ENCODE data around the gene STAT1.

STAT1 gene

DNA sequence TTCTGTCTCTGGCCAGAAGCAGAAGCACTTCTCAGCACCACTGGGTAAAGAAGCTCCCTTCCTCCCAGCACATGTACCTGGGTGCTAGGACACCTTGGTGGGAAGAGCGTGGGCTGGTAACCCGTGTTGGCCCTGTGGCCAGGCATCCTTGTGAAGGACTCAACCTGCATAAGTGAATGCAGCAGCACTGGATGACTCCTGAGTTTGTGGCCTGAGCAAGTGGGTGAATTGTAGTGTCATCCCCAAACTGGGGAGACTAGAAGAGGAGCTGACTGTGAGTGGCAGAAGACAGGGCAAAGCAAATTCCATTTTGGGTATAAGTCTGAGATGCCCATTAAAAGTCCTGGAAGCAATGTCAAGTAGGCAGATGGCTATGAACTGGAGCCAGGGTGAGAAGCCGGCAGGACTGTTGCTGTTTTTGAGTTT, 63.4 kb downstream of the STAT1 start:
- no peak overlapping the region for H3K27ac ChIP-seq
- TF ChIP-seq Cebpa-rat (IDR thresholded peaks at IDR 0.05): no peak
- H3K4me3 ChIP-seq: no peak overlapping the region
- H3K9ac ChIP-seq: no peak overlapping the region
- H3K4me2 ChIP-seq: no peak overlapping the region
- no peaks in the 10 kb centered on the region for H3K27me3 ChIP-seq
- H3K36me3 ChIP-seq: no peaks in the 10 kb centered on the region
- 0 out of 2 replicates have a peak, but pooled peaks cover 3% of the 10 kb centered on the region for H3K9me3 ChIP-seq
- H4K20me1 ChIP-seq: no peaks in the 10 kb centered on the region
- H3K4me1 ChIP-seq: peaks cover 29% of the 10 kb centered on the region

DNA sequence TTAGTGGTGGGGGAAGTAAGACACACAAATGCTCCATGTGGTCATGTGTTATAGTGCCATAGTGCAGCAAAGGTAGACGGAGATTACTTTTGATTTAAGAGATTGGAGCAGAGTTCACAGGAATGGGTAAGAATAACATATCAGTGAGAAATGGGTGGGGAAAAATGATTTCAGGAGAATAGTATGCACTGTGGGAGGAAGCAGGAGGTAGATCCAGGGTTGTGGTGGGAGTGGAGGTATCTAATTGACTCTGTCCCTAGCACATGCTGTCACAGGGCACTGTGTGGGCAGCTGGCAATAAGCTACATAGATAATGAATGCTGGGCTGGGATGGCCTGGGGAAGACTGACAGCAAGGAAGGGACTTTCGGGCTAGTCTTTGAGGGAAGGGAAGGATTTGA, 65.3 kb downstream of the STAT1 start:
- no peak for TF ChIP-seq Cebpa-rat (IDR thresholded peaks at IDR 0.05)
- no peak overlapping the region for H3K4me3 ChIP-seq
- no peak overlapping the region for H3K9ac ChIP-seq
- H4K20me1 ChIP-seq: no peaks in the 10 kb centered on the region
- peaks cover 29% of the 10 kb centered on the region for H3K4me1 ChIP-seq
- H3K36me3 ChIP-seq: no peaks in the 10 kb centered on the region
- no peaks in the 10 kb centered on the region for H3K27me3 ChIP-seq
- no peaks in the 10 kb centered on the region for H3K9me3 ChIP-seq
- no peak overlapping the region for H3K27ac ChIP-seq
- H3K4me2 ChIP-seq: no peak overlapping the region

DNA sequence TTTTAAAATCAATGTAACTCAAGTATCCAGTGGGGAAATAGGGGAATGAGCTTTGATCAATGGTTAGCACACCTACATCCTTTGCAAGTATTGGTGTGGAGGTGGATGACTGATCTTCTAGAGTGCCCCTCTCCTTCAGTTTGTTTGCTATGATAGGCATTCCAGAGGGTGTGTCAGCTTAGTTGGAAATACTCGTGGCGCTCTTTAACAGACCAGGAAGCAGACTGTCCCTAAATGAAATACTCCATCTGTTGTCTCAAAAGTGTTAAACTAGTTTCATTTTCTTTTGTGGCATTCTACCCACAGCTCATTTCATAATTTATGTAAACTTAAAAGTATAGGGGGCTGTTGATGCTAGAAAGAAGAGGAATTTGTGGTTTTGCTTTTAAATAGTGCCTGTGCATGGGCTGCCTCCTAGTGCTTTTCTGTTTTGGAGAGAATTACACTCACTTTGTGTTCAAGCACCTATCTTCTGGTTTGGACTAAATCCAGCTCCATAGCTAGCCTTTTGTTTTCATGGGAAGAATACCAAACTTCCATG, 66.2 kb downstream of the STAT1 start:
- Histone ChIP-seq H3K27me3 (no peaks in the 10 kb centered on the region), H3K9ac (no peak overlapping the region; the same call in 1 of the 2 replicates), H3K4me2 (peak overlapping the region; percentile 66), H3K4me1 (peaks cover 29% of the 10 kb centered on the region), H3K4me3 (no peak overlapping the region), H3K36me3 (no peaks in the 10 kb centered on the region), H3K27ac (no peak overlapping the region), H4K20me1 (no peaks in the 10 kb centered on the region), H3K9me3 (no peaks in the 10 kb centered on the region)
- no peak for TF ChIP-seq Cebpa-rat (IDR thresholded peaks at IDR 0.05)

DNA sequence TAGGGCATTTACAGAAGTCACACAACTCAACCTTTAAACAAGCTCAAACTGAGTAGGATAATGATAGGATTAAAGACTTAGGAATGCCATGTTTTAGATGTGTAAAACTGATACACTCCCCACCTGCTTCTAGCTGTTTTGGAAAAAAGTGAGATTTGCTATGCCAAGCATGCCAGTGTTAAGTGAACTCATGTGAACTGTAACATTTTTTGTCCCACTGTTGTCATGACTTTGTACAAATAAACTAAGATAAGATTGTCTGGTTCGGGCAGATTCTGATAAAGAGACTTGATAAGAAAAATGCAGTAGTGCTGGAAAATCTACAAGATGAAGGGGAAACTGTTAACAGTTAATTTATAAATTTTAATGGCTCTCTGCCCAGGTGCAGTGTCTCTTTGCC, 66.8 kb downstream of the STAT1 start:
- H3K27ac ChIP-seq: no peak overlapping the region
- H3K36me3 ChIP-seq: no peaks in the 10 kb centered on the region
- H3K27me3 ChIP-seq: no peaks in the 10 kb centered on the region
- peaks cover 29% of the 10 kb centered on the region for H3K4me1 ChIP-seq
- H3K4me3 ChIP-seq: no peak overlapping the region
- no peak for TF ChIP-seq Cebpa-rat (IDR thresholded peaks at IDR 0.05)
- no peak overlapping the region for H3K9ac ChIP-seq
- no peaks in the 10 kb centered on the region for H3K9me3 ChIP-seq
- H4K20me1 ChIP-seq: no peaks in the 10 kb centered on the region
- H3K4me2 ChIP-seq: peak overlapping the region; percentile 66

DNA sequence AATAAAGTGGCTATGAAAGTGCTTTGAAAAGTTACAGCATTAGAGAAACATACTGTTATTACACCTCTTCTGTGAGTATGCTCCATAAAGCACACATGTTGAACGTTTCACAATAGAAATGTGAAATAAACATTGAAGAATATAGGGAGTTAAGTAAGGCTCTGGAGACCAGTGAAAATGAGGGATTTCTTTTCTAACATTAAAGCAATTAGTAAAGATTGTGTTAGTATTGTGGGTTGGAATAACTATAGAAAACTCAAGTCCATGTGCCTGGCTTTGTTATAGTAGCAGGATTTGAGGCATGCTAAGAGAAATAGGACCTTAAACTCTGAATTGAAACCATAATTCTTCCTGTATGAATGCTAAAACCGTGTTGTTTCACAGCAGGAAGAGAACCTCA, 70.3 kb downstream of the STAT1 start:
- Histone ChIP-seq H3K9me3 (no peaks in the 10 kb centered on the region), H4K20me1 (no peaks in the 10 kb centered on the region), H3K9ac (no peak overlapping the region), H3K4me1 (peaks cover 34% of the 10 kb centered on the region), H3K4me3 (no peak overlapping the region), H3K36me3 (no peaks in the 10 kb centered on the region), H3K27me3 (no peaks in the 10 kb centered on the region), H3K4me2 (no peak overlapping the region), H3K27ac (no peak overlapping the region)
- TF ChIP-seq Cebpa-rat (IDR thresholded peaks at IDR 0.05): no peak

DNA sequence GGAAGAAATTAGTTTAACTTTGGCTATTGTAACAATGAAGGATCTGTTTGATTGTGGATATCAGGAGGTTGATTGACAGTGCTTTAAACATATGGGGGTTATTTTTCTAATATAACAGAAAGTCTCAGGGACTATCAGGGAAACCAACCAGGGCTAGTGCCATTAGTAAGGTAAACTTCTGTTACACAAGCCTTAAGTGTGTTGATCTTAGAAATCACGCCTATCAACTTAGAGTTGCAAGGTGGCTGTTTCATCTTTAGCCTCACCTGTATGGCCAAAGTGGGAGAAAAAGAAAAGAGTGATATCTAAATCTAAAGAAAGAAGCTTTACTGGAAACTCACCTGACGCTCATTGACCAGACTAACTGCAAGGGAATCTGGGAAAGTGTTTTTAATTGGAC, 71.3 kb downstream of the STAT1 start:
- no peaks in the 10 kb centered on the region for H4K20me1 ChIP-seq
- no peak for TF ChIP-seq Cebpa-rat (IDR thresholded peaks at IDR 0.05)
- H3K27me3 ChIP-seq: no peaks in the 10 kb centered on the region
- no peak overlapping the region for H3K9ac ChIP-seq
- H3K27ac ChIP-seq: no peak overlapping the region
- H3K36me3 ChIP-seq: no peaks in the 10 kb centered on the region
- no peak overlapping the region for H3K4me2 ChIP-seq
- H3K4me1 ChIP-seq: peaks cover 34% of the 10 kb centered on the region
- no peak overlapping the region for H3K4me3 ChIP-seq
- no peaks in the 10 kb centered on the region for H3K9me3 ChIP-seq

DNA sequence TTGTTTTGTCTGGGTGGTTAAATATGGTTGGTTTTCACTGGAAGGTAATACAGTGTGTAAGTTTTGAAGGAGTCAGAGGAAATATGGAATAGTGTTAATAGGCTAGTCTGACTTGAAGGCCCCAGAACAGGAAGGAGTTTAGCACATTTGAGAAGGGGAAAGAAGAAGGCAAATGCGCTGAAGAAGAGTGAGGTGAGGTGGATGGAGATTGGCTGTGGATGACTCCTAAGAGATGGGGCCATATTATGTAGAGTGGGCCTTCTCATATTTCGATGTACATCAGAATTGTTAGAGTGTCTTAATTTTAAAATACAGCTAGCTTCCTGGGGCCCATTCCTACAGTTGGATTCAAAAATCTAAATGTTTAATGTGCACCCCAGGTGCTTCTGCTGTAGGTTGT, 72.4 kb downstream of the STAT1 start:
- Histone ChIP-seq H3K4me1 (peaks cover 24% of the 10 kb centered on the region), H3K9me3 (no peaks in the 10 kb centered on the region), H3K36me3 (no peaks in the 10 kb centered on the region), H3K27ac (no peak overlapping the region), H3K4me3 (no peak overlapping the region), H4K20me1 (no peaks in the 10 kb centered on the region), H3K4me2 (no peak overlapping the region), H3K9ac (no peak overlapping the region), H3K27me3 (no peaks in the 10 kb centered on the region)
- TF ChIP-seq Cebpa-rat (IDR thresholded peaks at IDR 0.05): no peak

DNA sequence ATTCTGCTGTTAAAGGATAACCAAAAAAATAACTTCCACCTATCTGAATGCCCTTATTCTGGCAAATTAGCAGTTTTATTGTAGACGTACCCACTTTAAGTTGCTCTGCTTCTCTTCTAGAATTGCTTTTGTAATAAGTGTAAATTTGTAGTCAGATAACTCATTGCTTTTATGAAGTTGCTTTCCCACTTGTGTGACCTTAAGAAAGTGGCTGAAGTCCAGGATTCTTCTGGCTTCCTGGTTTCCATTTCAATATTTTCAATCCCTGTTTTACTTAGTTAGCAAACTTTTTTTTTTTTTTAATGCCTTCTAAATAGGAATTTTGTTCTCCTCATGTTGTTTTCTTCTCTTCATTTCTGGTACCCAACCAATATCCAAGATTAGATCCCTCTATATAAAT, 73.5 kb downstream of the STAT1 start:
- no peak overlapping the region for H3K27ac ChIP-seq
- H3K9me3 ChIP-seq: no peaks in the 10 kb centered on the region
- no peak overlapping the region for H3K9ac ChIP-seq
- no peaks in the 10 kb centered on the region for H3K27me3 ChIP-seq
- H3K4me1 ChIP-seq: peaks cover 17% of the 10 kb centered on the region
- no peak for TF ChIP-seq Cebpa-rat (IDR thresholded peaks at IDR 0.05)
- no peaks in the 10 kb centered on the region for H3K36me3 ChIP-seq
- H3K4me3 ChIP-seq: no peak overlapping the region
- no peak overlapping the region for H3K4me2 ChIP-seq
- H4K20me1 ChIP-seq: no peaks in the 10 kb centered on the region

DNA sequence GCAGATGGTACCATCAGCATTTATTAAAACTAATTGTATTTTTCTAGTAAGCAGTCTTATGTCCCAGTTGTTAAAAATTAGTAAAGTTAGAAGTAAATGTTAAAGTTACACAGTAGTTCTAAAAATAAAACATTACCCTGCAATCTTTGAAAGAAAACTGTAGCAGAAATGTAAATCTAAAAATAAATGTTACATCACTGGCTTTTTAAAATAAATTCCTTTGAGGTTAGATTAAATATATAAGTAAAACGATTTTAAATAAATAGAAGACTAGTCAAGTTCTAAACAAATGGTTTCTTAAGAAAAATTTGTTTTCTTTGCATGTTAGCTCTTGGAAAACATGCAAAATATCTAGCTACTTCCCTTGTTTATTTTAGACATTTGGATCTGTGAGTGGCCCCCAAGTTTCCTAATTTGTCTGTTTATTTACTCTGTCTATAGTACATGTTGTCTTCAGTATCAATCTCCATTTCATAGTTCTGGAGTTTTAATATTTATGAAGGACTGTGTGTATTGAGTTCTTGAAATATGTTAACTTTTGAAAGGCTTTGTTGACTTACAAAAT, 75.1 kb downstream of the STAT1 start:
- Histone ChIP-seq H3K4me1 (peaks cover 17% of the 10 kb centered on the region), H3K36me3 (no peaks in the 10 kb centered on the region), H3K27me3 (no peaks in the 10 kb centered on the region), H3K4me2 (peak overlapping the region; percentile 51), H4K20me1 (no peaks in the 10 kb centered on the region), H3K9me3 (no peaks in the 10 kb centered on the region), H3K27ac (peak overlapping the region; percentile 18; the same call in 1 of the 2 replicates), H3K9ac (no peak overlapping the region), H3K4me3 (no peak overlapping the region)
- TF ChIP-seq Cebpa-rat (IDR thresholded peaks at IDR 0.05): no peak

DNA sequence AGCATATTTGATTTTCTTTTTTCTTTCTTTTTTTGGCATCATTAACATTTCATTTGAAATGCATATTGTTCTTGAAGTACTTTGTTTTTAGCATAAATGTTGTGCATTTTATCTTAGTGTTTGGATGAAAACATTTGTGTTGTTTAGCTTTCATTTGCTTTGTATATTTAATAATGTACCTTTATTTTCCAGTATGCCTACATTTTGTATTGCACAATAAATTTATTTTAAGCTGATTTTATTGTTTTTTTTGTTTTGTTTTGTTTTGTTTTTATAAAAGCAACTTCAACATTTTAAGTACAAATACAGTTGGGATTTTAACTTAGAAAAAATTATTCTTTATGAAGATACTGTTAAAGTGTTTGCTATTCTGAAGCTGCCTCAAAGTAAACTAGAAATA, 78.9 kb downstream of the STAT1 start:
- H3K4me2 ChIP-seq: no peak overlapping the region
- H3K36me3 ChIP-seq: peaks cover 21% of the 10 kb centered on the region
- H3K27me3 ChIP-seq: no peaks in the 10 kb centered on the region
- no peak overlapping the region for H3K9ac ChIP-seq
- H3K27ac ChIP-seq: no peak overlapping the region
- H3K9me3 ChIP-seq: no peaks in the 10 kb centered on the region
- H3K4me1 ChIP-seq: peaks cover 17% of the 10 kb centered on the region
- H3K4me3 ChIP-seq: no peak overlapping the region
- TF ChIP-seq Cebpa-rat (IDR thresholded peaks at IDR 0.05): no peak
- no peaks in the 10 kb centered on the region for H4K20me1 ChIP-seq

DNA sequence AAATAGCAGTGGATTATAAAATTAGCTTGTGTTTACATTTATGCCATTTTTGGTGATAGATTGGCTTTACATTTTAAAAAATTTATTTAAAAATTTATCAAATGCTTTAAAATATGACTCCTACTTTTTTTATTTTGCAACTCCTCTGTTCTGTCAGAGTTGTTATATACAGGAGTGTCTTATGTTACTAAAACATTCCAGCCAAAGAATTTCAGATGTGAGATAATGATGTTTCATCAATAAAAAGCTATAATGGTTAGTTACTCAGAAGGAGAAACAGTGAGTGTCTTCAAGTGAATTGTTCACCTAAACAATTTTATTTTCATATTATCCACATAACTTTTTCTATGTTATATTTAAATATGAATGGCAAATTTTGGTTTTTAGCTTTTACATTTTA, 80.6 kb downstream of the STAT1 start:
- Histone ChIP-seq H3K9me3 (no peaks in the 10 kb centered on the region), H3K27me3 (no peaks in the 10 kb centered on the region), H4K20me1 (no peaks in the 10 kb centered on the region), H3K9ac (no peak overlapping the region), H3K4me3 (no peak overlapping the region), H3K27ac (no peak overlapping the region), H3K4me2 (no peak overlapping the region), H3K36me3 (peaks cover 37% of the 10 kb centered on the region), H3K4me1 (peaks cover 8% of the 10 kb centered on the region)
- TF ChIP-seq Cebpa-rat (IDR thresholded peaks at IDR 0.05): no peak

Data from BLaER1 (cell line).